Common myeloid progenitor, CD34-positive (primary cell): ENCODE measurements around the gene ERRFI1.

Experiments
- CTCF ChIA-PET: fragments of 350-600 bp; sonication (Branson Sonifier 250); formaldehyde crosslinking; loops from one replicate; lab custom pipeline; 2021; ENCODE audit warnings: antibody characterized with exemption; lab: Charles Lee
- POLR2A ChIA-PET: fragments of 350-600 bp; sonication (Branson Sonifier 250); formaldehyde crosslinking; loops from one replicate; lab custom pipeline; 2021; ENCODE audit warnings: antibody characterized with exemption; lab: Charles Lee
- DNase-seq, 3 donors: peaks; one replicate each; pipeline versions ENCODE4 v3.0.0 to v3.0.0-alpha.2; 2013
- H3K27ac ChIP-seq, 2 experiments: 1 replicate in 1 of 2; 2 replicates in 1 of 2; pipeline ENCODE4 v1.7.0; 2013; ENCODE audit warnings: inconsistent platforms in 2 of 2, low read length in 2 of 2, mild to moderate bottlenecking in 2 of 2, low read depth in 1 of 2, moderate library complexity in 1 of 2; ENCODE audit not compliant: severe bottlenecking in 2 of 2, insufficient read depth in 1 of 2, poor library complexity in 1 of 2
- H3K27me3 ChIP-seq, 5 experiments: replicated peaks in 2 of 5; 1 replicate in 3 of 5; 2 replicates in 2 of 5; pipeline versions ENCODE4 v1.6.1 to v1.7.0; 2013; ENCODE audit warnings: low read length in 4 of 5, mild to moderate bottlenecking in 2 of 5, moderate library complexity in 2 of 5, inconsistent platforms in 1 of 5; ENCODE audit not compliant: insufficient read depth in 5 of 5, control insufficient read depth in 4 of 5
- H3K36me3 ChIP-seq, 4 experiments: 1 replicate in 2 of 4; 2 replicates in 2 of 4; pipeline versions ENCODE4 v1.6.1 to v1.7.0; 2013; ENCODE audit warnings: low read length in 3 of 4, control low read depth in 1 of 4, mild to moderate bottlenecking in 1 of 4; ENCODE audit not compliant: control insufficient read depth in 4 of 4, insufficient read depth in 4 of 4
- H3K4me1 ChIP-seq, 4 experiments: 1 replicate in 3 of 4; 2 replicates in 1 of 4; pipeline versions ENCODE4 v1.6.1 to v1.7.1; 2013; ENCODE audit warnings: low read length in 3 of 4, mild to moderate bottlenecking in 3 of 4, control low read depth in 1 of 4, inconsistent platforms in 1 of 4, moderate library complexity in 1 of 4; ENCODE audit not compliant: control insufficient read depth in 4 of 4, insufficient read depth in 4 of 4; ENCODE audit errors: control extremely low read depth in 1 of 4
- H3K4me3 ChIP-seq, 7 experiments: 1 replicate in 4 of 7; 2 replicates in 3 of 7; pipeline versions ENCODE4 v1.5.1 to v1.7.0; 2013; ENCODE audit warnings: mild to moderate bottlenecking in 7 of 7, low read length in 6 of 7, moderate library complexity in 6 of 7, inconsistent platforms in 2 of 7, low read depth in 2 of 7, control low read depth in 1 of 7; ENCODE audit not compliant: insufficient read depth in 4 of 7, control insufficient read depth in 1 of 7; ENCODE audit errors: extremely low read depth in 1 of 7
- H3K9me3 ChIP-seq, 5 experiments: 1 replicate in 4 of 5; 2 replicates in 1 of 5; pipeline versions ENCODE4 v1.6.1 to v1.7.1; 2013; ENCODE audit warnings: low read length in 4 of 5, mild to moderate bottlenecking in 2 of 5, inconsistent platforms in 1 of 5, low read depth in 1 of 5, moderate library complexity in 1 of 5; ENCODE audit not compliant: control insufficient read depth in 4 of 5, insufficient read depth in 2 of 5; ENCODE audit errors: control extremely low read depth in 1 of 5
- WGBS: methylation state at CpG from one replicate; pipeline ENCODE4 v1.1.5; 2013; ENCODE audit not compliant: insufficient coverage; 5-methylcytosine and 5-hydroxymethylcytosine counted together

ERRFI1 gene

DNA sequence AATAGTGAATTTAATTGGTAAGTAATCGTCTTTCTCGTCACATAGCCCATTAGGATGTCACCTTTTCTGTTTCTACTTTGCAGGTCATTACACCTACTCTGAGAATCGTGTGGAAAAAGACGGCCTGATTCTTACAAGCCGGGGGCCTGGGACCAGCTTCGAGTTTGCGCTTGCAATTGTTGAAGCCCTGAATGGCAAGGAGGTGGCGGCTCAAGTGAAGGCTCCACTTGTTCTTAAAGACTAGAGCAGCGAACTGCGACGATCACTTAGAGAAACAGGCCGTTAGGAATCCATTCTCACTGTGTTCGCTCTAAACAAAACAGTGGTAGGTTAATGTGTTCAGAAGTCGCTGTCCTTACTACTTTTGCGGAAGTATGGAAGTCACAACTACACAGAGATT is 41.3 kb downstream of the ERRFI1 start:
- H3K4me1 ChIP-seq = no peaks in the 10 kb centered on the region
- no peaks in the 10 kb centered on the region for H3K27me3 ChIP-seq
- no peak overlapping the region for H3K27ac ChIP-seq
- ChIA-PET CTCF (interaction anchor here (1.1 to 2.5 kb wide), 6 partner anchors 8 to 367 kb away, joined by 3 to 13 read pairs (median 4); no protein-coding TSS in a partner anchor), POLR2A (no interaction called here)
- H3K9me3 ChIP-seq = no peaks in the 10 kb centered on the region
- H3K4me3 ChIP-seq = no peak overlapping the region
- H3K36me3 ChIP-seq = peaks cover 17 to 63% (median 44%) of the 10 kb centered on the region in 4 experiments
- WGBS = 96% methylated on average over 13 of the region's 15 CpGs
- no peak for DNase-seq

DNA sequence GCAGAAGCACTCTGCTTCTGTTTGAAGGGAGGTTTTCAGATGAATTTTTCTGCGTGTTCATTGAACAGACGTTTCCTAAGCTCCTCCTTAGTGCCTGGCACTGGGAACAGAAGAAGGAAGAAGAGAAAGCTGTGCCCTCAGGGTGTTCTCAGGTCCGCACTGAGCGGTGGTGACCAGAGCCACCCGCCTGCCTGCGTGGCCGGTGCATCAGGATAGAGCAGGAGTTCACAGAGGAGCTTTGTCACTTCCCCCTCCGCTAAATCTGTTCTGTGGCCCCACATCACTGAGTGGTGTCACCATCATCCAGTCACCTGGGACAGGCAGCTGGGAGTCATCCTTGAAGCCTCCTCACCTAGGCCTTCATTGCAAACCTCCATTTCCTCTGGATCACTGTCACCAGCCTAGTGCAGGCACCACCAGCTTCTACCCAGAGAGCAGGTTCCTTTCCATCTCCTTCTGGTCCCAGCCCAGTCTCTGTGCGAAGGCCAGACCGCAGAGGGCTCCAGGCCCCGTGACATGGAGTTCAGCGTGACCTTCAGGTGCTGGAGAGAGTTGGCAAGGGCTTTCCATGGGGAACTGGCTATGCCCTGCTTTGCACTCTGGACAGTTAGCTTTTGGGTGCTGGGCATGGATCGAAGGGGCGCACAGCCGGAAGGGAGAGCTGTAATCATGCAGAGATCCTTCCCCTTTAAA is 42.9 kb downstream of the ERRFI1 start:
- Histone ChIP-seq H3K4me3 (no peak overlapping the region), H3K36me3 (peaks cover 22 to 76% (median 55%) of the 10 kb centered on the region in 4 experiments), H3K27ac (no peak overlapping the region), H3K4me1 (no peaks in the 10 kb centered on the region), H3K27me3 (no peaks in the 10 kb centered on the region), H3K9me3 (no peaks in the 10 kb centered on the region)
- DNase-seq = no peak
- WGBS = 98% methylated on average over 15 of the region's 15 CpGs
- ChIA-PET CTCF (interaction anchor here (1.1 to 2.1 kb wide), 8 partner anchors 14 to 367 kb away, joined by 3 to 11 read pairs (median 4); no protein-coding TSS in a partner anchor), POLR2A (no interaction called here)

DNA sequence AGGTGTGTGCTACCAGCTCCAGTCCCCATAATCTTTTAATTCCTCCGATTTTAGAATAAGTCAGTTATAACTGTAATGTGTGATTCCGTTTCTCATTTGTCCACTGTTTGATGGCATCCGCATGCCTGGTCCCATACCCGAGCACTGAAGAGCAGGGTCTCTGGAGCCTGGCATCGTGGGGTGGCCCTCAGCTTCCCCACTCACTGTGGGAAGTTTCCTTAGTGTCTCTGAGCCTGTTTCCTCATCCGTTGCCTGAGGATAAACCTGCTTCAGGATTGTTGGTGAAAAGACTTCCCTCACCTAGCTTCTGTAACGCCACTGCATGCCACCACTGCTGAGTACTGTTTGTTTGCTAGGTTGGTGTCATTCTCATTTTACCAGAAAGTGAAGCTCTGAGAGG is 45.1 kb downstream of the ERRFI1 start:
- ChIA-PET CTCF (interaction anchor here (0.7 to 1.9 kb wide), 9 partner anchors 8 to 590 kb away, joined by 3 to 6 read pairs (median 3); no protein-coding TSS in a partner anchor), POLR2A (no interaction called here)
- DNase-seq = no peak
- Histone ChIP-seq H3K4me3 (no peak overlapping the region), H3K36me3 (peaks cover 23 to 80% (median 52%) of the 10 kb centered on the region in 4 experiments), H3K9me3 (no peaks in the 10 kb centered on the region), H3K4me1 (no peaks in the 10 kb centered on the region), H3K27me3 (no peaks in the 10 kb centered on the region), H3K27ac (no peak overlapping the region)
- 94% methylated on average over 5 of the region's 7 CpGs for WGBS

DNA sequence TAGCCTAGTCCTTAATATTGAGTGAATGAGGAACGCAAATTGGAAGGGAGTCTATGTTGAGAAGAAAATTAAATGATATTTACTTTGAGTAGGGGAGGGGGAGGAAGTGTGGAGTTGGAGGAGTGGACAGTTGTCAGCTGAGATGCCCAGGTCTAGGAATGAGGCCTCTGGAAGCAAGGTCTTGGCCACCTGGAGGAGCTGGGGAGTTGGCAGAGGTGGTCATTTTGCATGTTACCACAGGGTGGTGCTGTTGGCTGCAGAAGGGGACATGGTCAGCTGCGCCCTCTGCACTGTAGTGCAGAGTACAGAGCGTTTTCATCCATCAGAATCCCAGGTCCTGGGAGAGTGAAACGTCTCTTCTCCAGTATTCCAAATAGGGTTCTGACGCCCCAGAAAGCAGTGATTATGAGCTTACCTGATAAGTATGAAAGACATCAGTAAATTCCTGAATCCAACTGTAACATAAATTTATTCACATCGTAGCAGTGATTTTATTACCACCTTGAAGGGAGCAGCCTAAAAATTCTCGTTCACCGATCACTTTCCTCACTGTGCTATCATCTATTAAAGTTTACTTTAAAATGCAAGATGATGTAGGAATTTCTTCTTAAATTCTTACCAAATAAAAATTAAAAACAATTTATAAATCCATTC is 50.8 kb downstream of the ERRFI1 start:
- H3K27me3 ChIP-seq = no peaks in the 10 kb centered on the region
- WGBS = 94% methylated on average over 5 of the region's 8 CpGs
- peaks cover 0 to 2% (median 0%) of the 10 kb centered on the region in 4 experiments for H3K4me1 ChIP-seq
- CTCF ChIA-PET = interaction anchor here (0.6 to 3.3 kb wide), 15 partner anchors 9 to 831 kb away, joined by 3 to 20 read pairs (median 4); partner anchors contain the start of gene PARK7
- no peak overlapping the region for H3K27ac ChIP-seq
- peak; percentile 52 to 59 (median 56) for DNase-seq
- peaks cover 21 to 67% (median 37%) of the 10 kb centered on the region in 4 experiments for H3K36me3 ChIP-seq
- H3K9me3 ChIP-seq = no peaks in the 10 kb centered on the region
- H3K4me3 ChIP-seq = no peak overlapping the region
- POLR2A ChIA-PET = interaction anchor here (0.6 kb wide), 1 partner anchor 68 kb away, joined by 3 read pairs; no protein-coding TSS in a partner anchor

DNA sequence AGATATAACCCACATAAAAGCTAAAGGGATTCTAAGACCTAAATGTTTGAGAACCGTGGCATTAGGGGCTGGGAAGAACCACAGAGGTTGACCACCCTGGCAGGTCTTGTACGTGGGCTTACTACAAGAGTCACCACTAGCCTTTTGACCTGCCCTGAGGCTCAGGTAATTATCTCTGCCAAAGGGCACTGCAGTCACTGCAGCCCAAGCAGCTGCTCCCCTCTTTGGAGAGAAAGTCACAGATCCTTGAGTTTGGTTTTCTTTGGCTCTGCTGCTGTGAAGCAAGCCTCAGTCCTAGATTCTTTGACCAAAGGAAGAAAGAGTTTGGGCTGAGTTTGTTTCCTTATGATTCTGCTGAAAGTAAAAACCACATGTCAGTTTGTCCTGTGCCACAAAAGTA is 53.0 kb downstream of the ERRFI1 start:
- Histone ChIP-seq H3K27ac (no peak overlapping the region), H3K4me1 (peaks cover 0 to 8% (median 2%) of the 10 kb centered on the region in 4 experiments), H3K27me3 (no peaks in the 10 kb centered on the region), H3K9me3 (no peaks in the 10 kb centered on the region), H3K36me3 (peaks cover 20 to 63% (median 33%) of the 10 kb centered on the region in 4 experiments), H3K4me3 (no peak overlapping the region)
- ChIA-PET POLR2A (no interaction called here), CTCF (interaction anchor here (1.0 to 1.2 kb wide), 3 partner anchors 8 to 377 kb away, joined by 3 to 6 read pairs (median 4); no protein-coding TSS in a partner anchor)
- WGBS = 95% methylated on average over 2 of the region's 2 CpGs
- DNase-seq = no peak

DNA sequence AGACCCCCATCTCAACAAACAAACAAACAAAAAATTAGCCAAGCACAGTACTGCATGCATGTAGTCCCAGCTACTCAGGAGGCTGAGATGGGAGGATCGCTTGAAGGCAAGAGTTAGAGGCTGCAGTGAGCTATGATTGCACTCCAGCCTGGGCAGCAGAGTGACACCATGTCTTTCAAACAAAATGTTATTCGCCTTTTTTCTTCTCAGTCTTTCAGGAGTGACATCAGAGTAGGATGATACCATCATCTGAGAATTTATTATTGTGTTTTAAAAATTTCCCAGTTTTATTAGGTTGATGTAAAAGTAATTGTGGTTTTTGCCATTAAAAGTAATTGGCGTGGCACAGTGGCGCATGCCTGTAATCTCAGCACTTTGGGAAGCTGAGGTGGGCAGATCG is 53.8 kb downstream of the ERRFI1 start:
- ChIA-PET POLR2A (no interaction called here), CTCF (interaction anchor here (1.0 to 1.2 kb wide), 3 partner anchors 9 to 378 kb away, joined by 3 to 6 read pairs (median 4); no protein-coding TSS in a partner anchor)

More for the DNA sequence above, 53.8 kb downstream of the ERRFI1 start:
- DNase-seq = no peak
- H3K4me1 ChIP-seq = peaks cover 0 to 11% (median 5%) of the 10 kb centered on the region in 4 experiments
- H3K27ac ChIP-seq = no peak overlapping the region
- WGBS = 93% methylated on average over 4 of the region's 5 CpGs
- no peak overlapping the region for H3K4me3 ChIP-seq
- no peaks in the 10 kb centered on the region for H3K27me3 ChIP-seq
- H3K9me3 ChIP-seq = no peaks in the 10 kb centered on the region
- peaks cover 16 to 64% (median 38%) of the 10 kb centered on the region in 4 experiments for H3K36me3 ChIP-seq
